ENCODE results near the gene FRMD4A. TPM values are rescaled to one million over a fixed set of nuclear protein-coding genes. Genes with fewer than 3 reads are reported as not detected.

The FRMD4A gene
- polyA plus RNA-seq, 1 of the 3 experiments (the other 2 are of a cell fraction) = 37.7 TPM

- H3K79me2 ChIP-seq (ENCODE audit: insufficient read depth) = no peaks in the 10 kb centered on the region
- no peak overlapping the region for H3K27ac ChIP-seq (ENCODE audit: low read depth in 2 of 2, low read length in 1 of 2)
- TF ChIP-seq FOXJ3 (CRISPR knock-in tag; IDR thresholded peaks at IDR 0.05) (no peak), EZH2phosphoT487 (IDR thresholded peaks at IDR 0.05; ENCODE audit: borderline replicate concordance, low read depth) (no peak), CHD2 (IDR thresholded peaks at IDR 0.05; ENCODE audit: low read length, partially characterized antibody) (no peak), YY1 (IDR thresholded peaks at IDR 0.05; ENCODE audit: low read depth) (no peak), ELF1 (IDR thresholded peaks at IDR 0.05) (no peak), GATA2 (CRISPR knock-in tag; IDR thresholded peaks at IDR 0.05) (no peak)
- TF ChIP-seq, protein P1, sequence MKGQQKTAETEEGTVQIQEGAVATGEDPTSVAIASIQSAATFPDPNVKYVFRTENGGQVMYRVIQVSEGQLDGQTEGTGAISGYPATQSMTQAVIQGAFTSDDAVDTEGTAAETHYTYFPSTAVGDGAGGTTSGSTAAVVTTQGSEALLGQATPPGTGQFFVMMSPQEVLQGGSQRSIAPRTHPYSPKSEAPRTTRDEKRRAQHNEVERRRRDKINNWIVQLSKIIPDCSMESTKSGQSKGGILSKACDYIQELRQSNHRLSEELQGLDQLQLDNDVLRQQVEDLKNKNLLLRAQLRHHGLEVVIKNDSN (IDR thresholded peaks at IDR 0.05; ENCODE audit: borderline replicate concordance, low read depth) = no peak
- no peaks in the 10 kb centered on the region for H3K9me3 ChIP-seq
- no peaks in the 10 kb centered on the region for H3K9me2 ChIP-seq
- H3K27me3 ChIP-seq (ENCODE audit: insufficient read depth) = no peaks in the 10 kb centered on the region
- no peaks in the 10 kb centered on the region for H4K20me1 ChIP-seq (ENCODE audit: insufficient read depth)
- no peak overlapping the region for H3K4me2 ChIP-seq
- no peak overlapping the region for H3K4me3 ChIP-seq (ENCODE audit: low read depth in 2 of 2, low read length in 1 of 2)
- H3F3A ChIP-seq (replicated peaks; ENCODE audit: insufficient read depth) = peaks cover 5% of the 10 kb centered on the region
- H3K36me3 ChIP-seq (replicated peaks in 1 of 2; ENCODE audit: control insufficient read depth in 1 of 2, insufficient read depth in 2 of 2, low read length in 1 of 2) = peaks cover 40 to 46% of the 10 kb centered on the region in 2 experiments
- H3K4me1 ChIP-seq (ENCODE audit: control insufficient read depth in 1 of 2, insufficient read depth in 2 of 2, low read depth in 1 of 2, low read length in 1 of 2) = peaks cover 0 to 7% of the 10 kb centered on the region in 2 experiments; a peak in 2 of 4 replicates
- ChIA-PET CTCF (no interaction called here), POLR2A (no interaction called here)
- no peak overlapping the region for H2AFZ ChIP-seq (ENCODE audit: low read depth)
- no peak overlapping the region for H3K9ac ChIP-seq
- WGBS (ENCODE audit: low lambda C conversion rate) = 94% methylated on average over 26 of the region's 26 CpGs
- DNase-seq = no peak
These were observed 601.7 kb downstream of the FRMD4A start for GRCh38 chr10:13728898-13729535.

GRCh38 chr10:13725594-13725993 lies 605.1 kb downstream of the FRMD4A start:
- Histone ChIP-seq H3K4me1 (ENCODE audit: control insufficient read depth in 1 of 2, insufficient read depth in 2 of 2, low read depth in 1 of 2, low read length in 1 of 2) (peaks cover 0 to 3% of the 10 kb centered on the region in 2 experiments; a peak in 2 of 4 replicates), H3K27ac (ENCODE audit: low read depth in 2 of 2, low read length in 1 of 2) (no peak overlapping the region)
- 97% methylated on average over 4 of the region's 4 CpGs for WGBS (ENCODE audit: low lambda C conversion rate)

More at GRCh38 chr10:13725594-13725993, 605.1 kb downstream of the FRMD4A start:
- POLR2A ChIA-PET = no interaction called here
- Histone ChIP-seq H2AFZ (ENCODE audit: low read depth) (no peak overlapping the region), H3K27me3 (ENCODE audit: insufficient read depth) (no peaks in the 10 kb centered on the region), H3F3A (replicated peaks; ENCODE audit: insufficient read depth) (peaks cover 5% of the 10 kb centered on the region), H3K79me2 (ENCODE audit: insufficient read depth) (no peaks in the 10 kb centered on the region), H3K9me2 (no peaks in the 10 kb centered on the region), H3K9me3 (no peaks in the 10 kb centered on the region), H3K36me3 (replicated peaks in 1 of 2; ENCODE audit: control insufficient read depth in 1 of 2, insufficient read depth in 2 of 2, low read length in 1 of 2) (peaks cover 26 to 44% of the 10 kb centered on the region in 2 experiments), H3K9ac (no peak overlapping the region), H3K4me2 (no peak overlapping the region), H3K4me3 (ENCODE audit: low read depth in 2 of 2, low read length in 1 of 2) (no peak overlapping the region), H4K20me1 (ENCODE audit: insufficient read depth) (no peaks in the 10 kb centered on the region)
- TF ChIP-seq TAF1 (IDR thresholded peaks at IDR 0.05; ENCODE audit: borderline replicate concordance, low read depth, low read length) (no peak), SMC3 (IDR thresholded peaks at IDR 0.05; ENCODE audit: low read depth, low read length) (no peak), FOXJ3 (CRISPR knock-in tag; IDR thresholded peaks at IDR 0.05) (no peak), MAX (IDR thresholded peaks at IDR 0.05; ENCODE audit: low read depth) (no peak), EP300 (IDR thresholded peaks at IDR 0.05; ENCODE audit: borderline replicate concordance in 1 of 2, low read depth in 1 of 2, low read length in 1 of 2) (no peak), TCF12 (IDR thresholded peaks at IDR 0.05) (no peak), JUND (IDR thresholded peaks at IDR 0.05) (no peak), NFIC (IDR thresholded peaks at IDR 0.05; ENCODE audit: borderline replicate concordance) (no peak), EZH2phosphoT487 (IDR thresholded peaks at IDR 0.05; ENCODE audit: borderline replicate concordance, low read depth) (no peak), TEAD4 (IDR thresholded peaks at IDR 0.05; ENCODE audit: borderline replicate concordance, insufficient read depth) (no peak), RCOR1 (IDR thresholded peaks at IDR 0.05; ENCODE audit: low read length) (no peak), MXI1 (IDR thresholded peaks at IDR 0.05; ENCODE audit: low read depth, low read length) (no peak), CHD2 (IDR thresholded peaks at IDR 0.05; ENCODE audit: low read length, partially characterized antibody) (no peak), RXRA (IDR thresholded peaks at IDR 0.05; ENCODE audit: borderline replicate concordance, low read depth) (no peak), ZBTB33 (IDR thresholded peaks at IDR 0.05; ENCODE audit: borderline replicate concordance, low read depth) (no peak)
- TF ChIP-seq, protein P2, sequence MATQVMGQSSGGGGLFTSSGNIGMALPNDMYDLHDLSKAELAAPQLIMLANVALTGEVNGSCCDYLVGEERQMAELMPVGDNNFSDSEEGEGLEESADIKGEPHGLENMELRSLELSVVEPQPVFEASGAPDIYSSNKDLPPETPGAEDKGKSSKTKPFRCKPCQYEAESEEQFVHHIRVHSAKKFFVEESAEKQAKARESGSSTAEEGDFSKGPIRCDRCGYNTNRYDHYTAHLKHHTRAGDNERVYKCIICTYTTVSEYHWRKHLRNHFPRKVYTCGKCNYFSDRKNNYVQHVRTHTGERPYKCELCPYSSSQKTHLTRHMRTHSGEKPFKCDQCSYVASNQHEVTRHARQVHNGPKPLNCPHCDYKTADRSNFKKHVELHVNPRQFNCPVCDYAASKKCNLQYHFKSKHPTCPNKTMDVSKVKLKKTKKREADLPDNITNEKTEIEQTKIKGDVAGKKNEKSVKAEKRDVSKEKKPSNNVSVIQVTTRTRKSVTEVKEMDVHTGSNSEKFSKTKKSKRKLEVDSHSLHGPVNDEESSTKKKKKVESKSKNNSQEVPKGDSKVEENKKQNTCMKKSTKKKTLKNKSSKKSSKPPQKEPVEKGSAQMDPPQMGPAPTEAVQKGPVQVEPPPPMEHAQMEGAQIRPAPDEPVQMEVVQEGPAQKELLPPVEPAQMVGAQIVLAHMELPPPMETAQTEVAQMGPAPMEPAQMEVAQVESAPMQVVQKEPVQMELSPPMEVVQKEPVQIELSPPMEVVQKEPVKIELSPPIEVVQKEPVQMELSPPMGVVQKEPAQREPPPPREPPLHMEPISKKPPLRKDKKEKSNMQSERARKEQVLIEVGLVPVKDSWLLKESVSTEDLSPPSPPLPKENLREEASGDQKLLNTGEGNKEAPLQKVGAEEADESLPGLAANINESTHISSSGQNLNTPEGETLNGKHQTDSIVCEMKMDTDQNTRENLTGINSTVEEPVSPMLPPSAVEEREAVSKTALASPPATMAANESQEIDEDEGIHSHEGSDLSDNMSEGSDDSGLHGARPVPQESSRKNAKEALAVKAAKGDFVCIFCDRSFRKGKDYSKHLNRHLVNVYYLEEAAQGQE (IDR thresholded peaks at IDR 0.05; ENCODE audit: low read depth, low read length) = no peak
- TF ChIP-seq, protein P1 (IDR thresholded peaks at IDR 0.05; ENCODE audit: borderline replicate concordance, low read depth) = no peak
- no peak for DNase-seq
- CTCF ChIA-PET = no interaction called here
